Caco-2 (cell line): ENCODE data around the gene DAD1. TPM values are rescaled to one million over a fixed set of nuclear protein-coding genes. Genes with fewer than 3 reads are reported as not detected.

Source experiments
- BruUV-seq: library from RNA; stranded (reverse); fragments of 400-500 nt; replicated peaks from 2 replicates; lab custom pipeline; 2021; lab: Mats Ljungman, UMichigan
- CTCF ChIA-PET: fragments of 300-600 bp; sonication (Branson Sonifier 250); formaldehyde crosslinking; loops from one replicate; lab custom pipeline; 2022; ENCODE audit warnings: antibody characterized with exemption; lab: Charles Lee
- POLR2A ChIA-PET: fragments of 300-600 bp; sonication (Branson Sonifier 250); formaldehyde crosslinking; loops from one replicate; lab custom pipeline; 2022; ENCODE audit warnings: antibody characterized with exemption; lab: Charles Lee
- DNase-seq, 2 experiments: peaks; one replicate each; pipeline versions ENCODE4 v3.0.0 to v3.0.0-alpha.2; 2020 to 2022
- H3K27me3 ChIP-seq: replicated peaks from 2 replicates; pipeline ENCODE4 v1.6.0; 2011; ENCODE audit warnings: low read length; ENCODE audit not compliant: control insufficient read depth, insufficient read depth
- H3K36me3 ChIP-seq: 2 replicates; pipeline ENCODE4 v1.5.1; 2011; ENCODE audit warnings: low read length; ENCODE audit not compliant: control insufficient read depth, insufficient read depth
- H3K4me1 ChIP-seq: fragments of 250-450 bp; sonication (Bioruptor Pico); 2 replicates; pipeline ENCODE4 v1.5.1; 2020; ENCODE audit warnings: mild to moderate bottlenecking
- H3K4me3 ChIP-seq: 2 replicates; pipeline ENCODE4 v1.5.1; 2011; ENCODE audit warnings: low read depth, mild to moderate bottlenecking, control low read depth, low read length
- H3K9me3 ChIP-seq: fragments of 250-450 bp; sonication (Bioruptor Pico); 2 replicates; pipeline ENCODE4 v1.5.1; 2020; ENCODE audit warnings: mild to moderate bottlenecking, moderate library complexity
- H3K27ac Mint-ChIP-seq: one replicate; pipeline ENCODE4 v1.8.0; 2022; ENCODE audit warnings: mixed read lengths; ENCODE audit not compliant: unreplicated experiment
- H3K27me3 Mint-ChIP-seq: one replicate; pipeline ENCODE4 v1.8.0; 2022; ENCODE audit warnings: mixed read lengths; ENCODE audit not compliant: insufficient read depth, unreplicated experiment
- H3K36me3 Mint-ChIP-seq: one replicate; pipeline ENCODE4 v1.8.0; 2022; ENCODE audit warnings: mild to moderate bottlenecking, mixed read lengths; ENCODE audit not compliant: insufficient read depth, unreplicated experiment
- H3K4me1 Mint-ChIP-seq: one replicate; pipeline ENCODE4 v1.8.0; 2022; ENCODE audit warnings: low read depth, mixed read lengths; ENCODE audit not compliant: unreplicated experiment
- H3K4me3 Mint-ChIP-seq: one replicate; pipeline ENCODE4 v1.8.0; 2022; ENCODE audit warnings: mild to moderate bottlenecking, moderate library complexity, mixed read lengths; ENCODE audit not compliant: unreplicated experiment
- H3K9me3 Mint-ChIP-seq: one replicate; pipeline ENCODE4 v1.8.0; 2022; ENCODE audit warnings: mixed read lengths; ENCODE audit not compliant: unreplicated experiment
- intact Hi-C: fragments of 100-400 bp; cut with micrococcal nuclease; formaldehyde crosslinking; loops from one replicate; pipeline ENCODE4 v1.10.0; 2022; ENCODE audit not compliant: unreplicated experiment
- total RNA-seq: library from RNA; stranded (reverse); gene quantifications from 2 replicates; pipeline ENCODE4 v1.2.3, GENCODE V29; 2022
- TF ChIP-seq, protein P1 (sequence below), 2 experiments: fragments of 200-600 bp in 1 of 2; IDR thresholded peaks; 1 replicate in 1 of 2; 2 replicates in 1 of 2; pipeline versions ENCODE4 v1.5.1 to v1.8.0; 2011 to 2022; ENCODE audit warnings: antibody characterized with exemption in 1 of 2, control low read depth in 1 of 2, inconsistent platforms in 1 of 2, low read depth in 1 of 2, low read length in 1 of 2, mild to moderate bottlenecking in 1 of 2, moderate library complexity in 1 of 2; ENCODE audit not compliant: insufficient read depth in 1 of 2, severe bottlenecking in 1 of 2, unreplicated experiment in 1 of 2

The DAD1 gene
- total RNA-seq, 1 experiment from 2014 or later = 160 TPM

GRCh38 chr14:22537436-22538310, 51.4 kb downstream of the DAD1 start:
- H3K36me3 ChIP-seq = no peaks in the 10 kb centered on the region
- H3K27me3 ChIP-seq = no peaks in the 10 kb centered on the region
- Mint-ChIP-seq H3K9me3 (no peaks in the 10 kb centered on the region), H3K27ac (no peak overlapping the region), H3K27me3 (no peaks in the 10 kb centered on the region), H3K4me3 (no peak overlapping the region), H3K4me1 (no peaks in the 10 kb centered on the region), H3K36me3 (no peaks in the 10 kb centered on the region)
- ChIA-PET POLR2A (no interaction called here), CTCF (no interaction called here)
- DNase-seq = no peak
- H3K4me1 ChIP-seq = peaks cover 11% of the 10 kb centered on the region
- intact Hi-C loops = no loop called here
- TF ChIP-seq, protein P1, sequence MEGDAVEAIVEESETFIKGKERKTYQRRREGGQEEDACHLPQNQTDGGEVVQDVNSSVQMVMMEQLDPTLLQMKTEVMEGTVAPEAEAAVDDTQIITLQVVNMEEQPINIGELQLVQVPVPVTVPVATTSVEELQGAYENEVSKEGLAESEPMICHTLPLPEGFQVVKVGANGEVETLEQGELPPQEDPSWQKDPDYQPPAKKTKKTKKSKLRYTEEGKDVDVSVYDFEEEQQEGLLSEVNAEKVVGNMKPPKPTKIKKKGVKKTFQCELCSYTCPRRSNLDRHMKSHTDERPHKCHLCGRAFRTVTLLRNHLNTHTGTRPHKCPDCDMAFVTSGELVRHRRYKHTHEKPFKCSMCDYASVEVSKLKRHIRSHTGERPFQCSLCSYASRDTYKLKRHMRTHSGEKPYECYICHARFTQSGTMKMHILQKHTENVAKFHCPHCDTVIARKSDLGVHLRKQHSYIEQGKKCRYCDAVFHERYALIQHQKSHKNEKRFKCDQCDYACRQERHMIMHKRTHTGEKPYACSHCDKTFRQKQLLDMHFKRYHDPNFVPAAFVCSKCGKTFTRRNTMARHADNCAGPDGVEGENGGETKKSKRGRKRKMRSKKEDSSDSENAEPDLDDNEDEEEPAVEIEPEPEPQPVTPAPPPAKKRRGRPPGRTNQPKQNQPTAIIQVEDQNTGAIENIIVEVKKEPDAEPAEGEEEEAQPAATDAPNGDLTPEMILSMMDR (IDR thresholded peaks at IDR 0.05; ENCODE audit: insufficient read depth in 1 of 2, low read depth in 1 of 2, low read length in 1 of 2, severe bottlenecking in 1 of 2, unreplicated experiment in 1 of 2) = no peak
- no peak overlapping the region for H3K4me3 ChIP-seq
- no peaks in the 10 kb centered on the region for H3K9me3 ChIP-seq
- BruUV-seq = no TSS peak

DNA sequence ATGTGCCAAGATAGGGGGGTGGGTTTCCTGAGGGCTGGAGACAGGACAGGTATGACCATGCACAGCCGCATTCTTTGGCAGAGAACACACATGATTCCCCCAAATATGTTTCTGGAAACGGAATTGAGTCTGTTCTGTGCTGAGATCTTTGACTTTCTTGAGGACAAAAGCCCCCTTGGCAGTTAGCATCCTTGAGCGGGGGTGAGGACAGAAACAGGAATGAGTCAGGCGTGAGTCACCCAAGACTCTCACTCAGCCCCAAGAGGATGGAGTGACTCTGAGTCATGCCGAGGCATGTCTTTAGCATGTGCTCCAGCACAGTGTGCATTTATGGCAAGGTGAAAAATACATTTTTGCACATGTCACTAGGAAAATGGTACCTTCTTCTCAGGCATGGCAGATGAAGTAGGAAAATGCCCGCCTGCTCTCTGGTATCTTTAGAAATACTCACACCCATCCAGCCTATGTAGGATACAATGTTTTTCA, 52.1 kb downstream of the DAD1 start:
- BruUV-seq = no TSS peak
- Mint-ChIP-seq H3K9me3 (no peaks in the 10 kb centered on the region), H3K27me3 (no peaks in the 10 kb centered on the region), H3K4me1 (no peaks in the 10 kb centered on the region), H3K27ac (no peak overlapping the region), H3K36me3 (no peaks in the 10 kb centered on the region), H3K4me3 (no peak overlapping the region)
- no peaks in the 10 kb centered on the region for H3K9me3 ChIP-seq
- intact Hi-C loops = no loop called here
- no peaks in the 10 kb centered on the region for H3K36me3 ChIP-seq
- peak; percentile 15 to 60 for DNase-seq
- peaks cover 11% of the 10 kb centered on the region for H3K4me1 ChIP-seq
- TF ChIP-seq, protein P1 (IDR thresholded peaks at IDR 0.05; ENCODE audit: insufficient read depth in 1 of 2, low read depth in 1 of 2, low read length in 1 of 2, severe bottlenecking in 1 of 2, unreplicated experiment in 1 of 2) = no peak
- CTCF ChIA-PET = no interaction called here
- H3K4me3 ChIP-seq = no peak overlapping the region
- POLR2A ChIA-PET = no interaction called here
- H3K27me3 ChIP-seq = no peaks in the 10 kb centered on the region

GRCh38 chr14:22535916-22536315, 53.1 kb downstream of the DAD1 start:
- ChIA-PET POLR2A (no interaction called here), CTCF (no interaction called here)
- no peaks in the 10 kb centered on the region for H3K4me1 Mint-ChIP-seq
- H3K36me3 Mint-ChIP-seq = no peaks in the 10 kb centered on the region
- no peaks in the 10 kb centered on the region for H3K27me3 ChIP-seq
- no peak overlapping the region for H3K4me3 Mint-ChIP-seq
- no peaks in the 10 kb centered on the region for H3K27me3 Mint-ChIP-seq
- TF ChIP-seq, protein P1 (IDR thresholded peaks at IDR 0.05; ENCODE audit: insufficient read depth in 1 of 2, low read depth in 1 of 2, low read length in 1 of 2, severe bottlenecking in 1 of 2, unreplicated experiment in 1 of 2) = no peak
- H3K9me3 ChIP-seq = no peaks in the 10 kb centered on the region
- no TSS peak for BruUV-seq
- no peaks in the 10 kb centered on the region for H3K36me3 ChIP-seq
- no peak overlapping the region for H3K4me3 ChIP-seq
- H3K9me3 Mint-ChIP-seq = no peaks in the 10 kb centered on the region
- no peak overlapping the region for H3K27ac Mint-ChIP-seq
- H3K4me1 ChIP-seq = peaks cover 11% of the 10 kb centered on the region
- intact Hi-C loops = no loop called here
- DNase-seq = no peak
